ENCODE measurements around the gene CDCA8. TPM values are rescaled to one million over a fixed set of nuclear protein-coding genes. Genes with fewer than 3 reads are reported as not detected.

The CDCA8 gene
- total and polyA plus RNA-seq, 2 experiments from 2014 or later, result 7.0 to 30.8 TPM

DNA sequence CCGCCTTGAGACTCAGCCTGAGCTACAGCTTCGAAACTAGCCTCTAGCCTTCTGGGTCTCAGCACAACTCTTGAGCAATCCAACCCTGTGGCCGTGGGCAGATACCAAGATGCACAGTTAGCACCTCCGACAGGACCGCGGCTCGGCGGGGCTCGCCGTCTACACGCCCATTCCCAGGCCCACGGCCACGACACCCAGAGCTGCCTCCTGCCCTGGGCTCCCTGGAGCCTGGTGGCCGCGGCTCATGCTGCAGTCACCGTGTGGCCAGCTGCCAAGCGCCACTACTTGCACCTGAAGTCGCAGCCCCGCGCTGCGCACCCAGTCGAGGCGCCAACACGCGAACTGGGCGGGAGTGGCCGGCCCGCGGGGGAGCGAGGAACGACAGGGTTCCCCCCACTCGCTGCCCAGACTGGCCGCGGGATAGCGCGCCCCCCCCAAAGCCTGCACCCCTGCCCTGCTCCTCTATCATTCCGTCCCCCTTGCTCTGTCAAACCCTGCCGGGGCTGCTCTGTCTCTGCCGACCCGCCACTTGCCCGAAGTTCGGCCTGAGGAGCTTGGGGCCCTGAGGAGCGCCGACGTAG, 729 bp upstream of the CDCA8 start:
- peaks cover 6% of the 10 kb centered on the region for H3K36me3 ChIP-seq
- TF ChIP-seq, protein P1, sequence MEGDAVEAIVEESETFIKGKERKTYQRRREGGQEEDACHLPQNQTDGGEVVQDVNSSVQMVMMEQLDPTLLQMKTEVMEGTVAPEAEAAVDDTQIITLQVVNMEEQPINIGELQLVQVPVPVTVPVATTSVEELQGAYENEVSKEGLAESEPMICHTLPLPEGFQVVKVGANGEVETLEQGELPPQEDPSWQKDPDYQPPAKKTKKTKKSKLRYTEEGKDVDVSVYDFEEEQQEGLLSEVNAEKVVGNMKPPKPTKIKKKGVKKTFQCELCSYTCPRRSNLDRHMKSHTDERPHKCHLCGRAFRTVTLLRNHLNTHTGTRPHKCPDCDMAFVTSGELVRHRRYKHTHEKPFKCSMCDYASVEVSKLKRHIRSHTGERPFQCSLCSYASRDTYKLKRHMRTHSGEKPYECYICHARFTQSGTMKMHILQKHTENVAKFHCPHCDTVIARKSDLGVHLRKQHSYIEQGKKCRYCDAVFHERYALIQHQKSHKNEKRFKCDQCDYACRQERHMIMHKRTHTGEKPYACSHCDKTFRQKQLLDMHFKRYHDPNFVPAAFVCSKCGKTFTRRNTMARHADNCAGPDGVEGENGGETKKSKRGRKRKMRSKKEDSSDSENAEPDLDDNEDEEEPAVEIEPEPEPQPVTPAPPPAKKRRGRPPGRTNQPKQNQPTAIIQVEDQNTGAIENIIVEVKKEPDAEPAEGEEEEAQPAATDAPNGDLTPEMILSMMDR (IDR thresholded peaks at IDR 0.05; ENCODE audit: low read depth, low read length), result no peak
- no peaks in the 10 kb centered on the region for H3K9me3 ChIP-seq (ENCODE audit: low read depth)
- peak overlapping the region; percentile 41 for H3K4me3 ChIP-seq
- DNase-seq (ENCODE audit: low read depth in 1 of 2, low spot score in 1 of 2), result peak; percentile 50 to 66
- no peaks in the 10 kb centered on the region for H3K27me3 ChIP-seq
- H3K4me1 ChIP-seq (ENCODE audit: low read depth), result peaks cover 14% of the 10 kb centered on the region
- peak overlapping the region; percentile 56 for H3K27ac ChIP-seq

DNA sequence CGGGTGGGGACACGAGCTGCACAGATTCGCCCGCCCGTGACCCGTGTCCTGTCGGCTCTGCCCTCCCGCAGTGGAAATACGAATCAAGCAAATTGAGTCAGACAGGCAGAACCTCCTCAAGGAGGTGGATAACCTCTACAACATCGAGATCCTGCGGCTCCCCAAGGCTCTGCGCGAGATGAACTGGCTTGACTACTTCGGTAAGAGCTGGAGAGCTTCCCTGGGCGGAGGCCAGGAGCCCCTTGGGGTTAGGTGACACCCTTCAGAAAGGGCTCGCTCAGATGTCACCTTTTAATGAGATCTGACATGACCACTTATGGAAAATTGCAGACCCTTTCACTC, 489 bp downstream of the CDCA8 start:
- peak overlapping the region; percentile 83 for H3K27ac ChIP-seq
- no peak for DNase-seq (ENCODE audit: low read depth in 1 of 2, low spot score in 1 of 2)
- no peaks in the 10 kb centered on the region for H3K9me3 ChIP-seq (ENCODE audit: low read depth)
- H3K4me3 ChIP-seq, result peak overlapping the region; percentile 83
- peaks cover 14% of the 10 kb centered on the region for H3K4me1 ChIP-seq (ENCODE audit: low read depth)
- H3K36me3 ChIP-seq, result peaks cover 6% of the 10 kb centered on the region
- H3K27me3 ChIP-seq, result no peaks in the 10 kb centered on the region
- TF ChIP-seq, protein P1 (IDR thresholded peaks at IDR 0.05; ENCODE audit: low read depth, low read length), result no peak

DNA sequence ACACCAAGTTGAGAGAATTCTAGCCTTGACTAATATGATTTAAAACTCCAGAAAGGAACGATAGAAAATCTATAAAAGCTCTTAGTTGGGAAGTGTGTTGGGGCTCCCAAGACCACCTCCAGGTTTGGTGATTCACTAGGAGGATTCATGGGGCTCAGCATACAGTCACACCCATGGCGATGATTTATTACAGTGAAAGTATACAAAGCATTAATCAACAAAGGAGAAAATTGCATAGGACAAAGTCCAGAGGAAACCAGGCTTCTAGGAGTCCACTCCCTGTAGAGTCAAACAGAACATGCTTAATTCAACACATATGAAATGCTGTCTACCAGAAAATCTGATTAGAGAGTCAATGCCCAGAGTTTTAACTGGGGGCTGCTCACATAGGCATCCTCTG, 4.8 kb downstream of the CDCA8 start:
- Histone ChIP-seq H3K4me1 (ENCODE audit: low read depth) (no peaks in the 10 kb centered on the region), H3K27ac (no peak overlapping the region), H3K9me3 (ENCODE audit: low read depth) (no peaks in the 10 kb centered on the region), H3K27me3 (no peaks in the 10 kb centered on the region), H3K4me3 (no peak overlapping the region), H3K36me3 (peaks cover 19% of the 10 kb centered on the region)
- TF ChIP-seq, protein P1 (IDR thresholded peaks at IDR 0.05; ENCODE audit: low read depth, low read length), result no peak
- DNase-seq (ENCODE audit: low read depth in 1 of 2, low spot score in 1 of 2), result no peak

DNA sequence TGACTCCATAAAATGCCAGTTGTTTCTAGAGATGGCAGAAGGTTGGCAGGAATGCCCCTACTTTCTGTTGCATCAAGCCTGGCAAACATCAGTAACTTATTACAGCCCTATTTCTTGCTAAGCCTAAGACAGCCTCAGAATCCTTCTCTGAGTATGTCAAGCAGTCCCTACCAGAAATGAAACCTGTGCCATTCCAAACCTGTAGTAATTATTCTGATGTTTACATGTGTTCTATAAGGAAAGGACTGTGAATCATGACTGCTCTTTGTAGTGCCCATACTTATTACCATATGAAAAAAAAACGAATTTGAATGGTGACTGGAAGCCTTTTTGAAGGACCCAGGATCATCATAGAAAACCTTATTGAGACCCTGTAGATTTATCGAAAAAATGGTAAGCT, 5.4 kb downstream of the CDCA8 start:
- Histone ChIP-seq H3K36me3 (peaks cover 19% of the 10 kb centered on the region), H3K27ac (no peak overlapping the region), H3K27me3 (no peaks in the 10 kb centered on the region), H3K9me3 (ENCODE audit: low read depth) (no peaks in the 10 kb centered on the region), H3K4me3 (no peak overlapping the region), H3K4me1 (ENCODE audit: low read depth) (no peaks in the 10 kb centered on the region)
- TF ChIP-seq, protein P1 (IDR thresholded peaks at IDR 0.05; ENCODE audit: low read depth, low read length), result no peak
- DNase-seq (ENCODE audit: low read depth in 1 of 2, low spot score in 1 of 2), result no peak

DNA sequence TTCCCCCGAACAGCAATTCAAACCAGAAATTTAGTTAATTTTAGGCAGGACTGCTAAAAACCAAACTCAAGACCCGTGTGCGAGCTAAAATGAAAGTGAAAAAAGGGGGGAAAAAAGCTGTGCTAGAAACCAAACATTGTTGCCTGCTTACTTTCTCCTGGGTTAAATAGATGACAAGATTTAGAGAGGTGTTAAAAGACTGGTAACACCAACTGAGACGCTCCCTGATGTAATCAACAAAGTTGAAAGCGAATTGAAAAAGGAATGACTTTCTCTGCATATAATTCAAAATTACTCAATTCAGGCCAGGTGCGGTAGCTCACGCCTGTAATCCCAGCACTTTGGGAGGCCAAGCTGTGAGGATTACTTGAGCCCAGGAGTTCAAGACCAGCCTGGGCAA, 6.8 kb downstream of the CDCA8 start:
- no peaks in the 10 kb centered on the region for H3K27me3 ChIP-seq
- no peak for DNase-seq (ENCODE audit: low read depth in 1 of 2, low spot score in 1 of 2)
- TF ChIP-seq, protein P1 (IDR thresholded peaks at IDR 0.05; ENCODE audit: low read depth, low read length), result no peak
- H3K9me3 ChIP-seq (ENCODE audit: low read depth), result no peaks in the 10 kb centered on the region
- no peak overlapping the region for H3K27ac ChIP-seq
- H3K4me1 ChIP-seq (ENCODE audit: low read depth), result no peaks in the 10 kb centered on the region
- peaks cover 19% of the 10 kb centered on the region for H3K36me3 ChIP-seq
- no peak overlapping the region for H3K4me3 ChIP-seq

Data from cardiac muscle cell (in vitro differentiated cells and primary cell).